Heart left ventricle (tissue), 16 donors: Measurements from ENCODE around the gene C2orf92. TPM values are rescaled to one million over a fixed set of nuclear protein-coding genes. Genes with fewer than 3 reads are reported as not detected.

Experiments used
- ATAC-seq, 4 donors: fragments of 200-7000 bp; cut with Tn5 transposase; one replicate each; pipeline ENCODE4 v1.9.1; 2020 to 2022; ENCODE audit warnings: moderate library complexity in 4 of 4, mild to moderate bottlenecking in 3 of 4, moderate number of reproducible peaks in 1 of 4
- DNase-seq, 5 donors: peaks; one replicate each; pipeline ENCODE4 v3.0.0-alpha.2; 2020
- H3K27ac ChIP-seq, 12 donors: fragments of 200-600 bp; sonication (generic) in 4 of 12; one replicate each; pipeline versions ENCODE4 v1.5.0 to v1.8.0; 2016 to 2022; ENCODE audit warnings: mild to moderate bottlenecking in 2 of 12
- H3K27me3 ChIP-seq, 9 donors: fragments of 200-600 bp; sonication (generic) in 2 of 9; one replicate each; pipeline versions ENCODE4 v1.5.1 to v1.8.0; 2016 to 2022; ENCODE audit warnings: mild to moderate bottlenecking in 3 of 9
- H3K36me3 ChIP-seq, 9 donors: fragments of 200-600 bp; sonication (generic) in 2 of 9; one replicate each; pipeline versions ENCODE4 v1.5.0 to v1.8.0; 2018 to 2022; ENCODE audit warnings: mild to moderate bottlenecking in 2 of 9
- H3K4me1 ChIP-seq, 12 donors: fragments of 200-600 bp; sonication (generic) in 4 of 12; one replicate each; pipeline versions ENCODE4 v1.5.0 to v1.8.0; 2016 to 2022; ENCODE audit warnings: mild to moderate bottlenecking in 3 of 12
- H3K4me3 ChIP-seq, 12 donors: fragments of 200-600 bp; sonication (generic) in 4 of 12; one replicate each; pipeline versions ENCODE4 v1.5.0 to v1.8.0; 2017 to 2022; ENCODE audit warnings: mild to moderate bottlenecking in 9 of 12, moderate library complexity in 4 of 12
- H3K9me3 ChIP-seq, 12 donors: fragments of 200-600 bp; sonication (generic) in 4 of 12; one replicate each; pipeline versions ENCODE4 v1.5.0 to v1.8.0; 2016 to 2022; ENCODE audit warnings: mild to moderate bottlenecking in 1 of 12
- CTCF ChIP-seq, 12 donors: fragments of 200-600 bp; sonication (generic) in 4 of 12; IDR thresholded peaks; one replicate each; pipeline versions ENCODE4 v1.5.0 to v1.8.0; 2018 to 2022; ENCODE audit warnings: antibody characterized with exemption in 12 of 12, mild to moderate bottlenecking in 5 of 12
- POLR2A ChIP-seq, 2 donors: fragments of 450-650 bp; IDR thresholded peaks; one replicate each; pipeline ENCODE4 v1.6.1; 2017; ENCODE audit warnings: antibody characterized with exemption in 2 of 2, mild to moderate bottlenecking in 2 of 2, moderate library complexity in 2 of 2
- WGBS, 4 donors: extraction: QIAGEN DNeasy Blood & Tissue Kit in 2 of 4; methylation state at CpG; one replicate each; pipeline versions ENCODE4 v1.1.5 to v1.1.7; 2013 to 2018; 5-methylcytosine and 5-hydroxymethylcytosine counted together
- intact Hi-C, 10 donors: fragments of 100-400 bp; cut with DNase I; formaldehyde crosslinking; loops; one replicate each; pipeline versions ENCODE4 v1.11.1 to v1.14.2; 2022
- polyA plus RNA-seq, 2 donors: library from polyadenylated mRNA; stranded (reverse); fragments of 200-250 nt; gene quantifications; one replicate each; pipeline ENCODE4 v1.2.3, GENCODE V29; 2013
- total RNA-seq, 9 donors: library from RNA; depleted of rRNA in 2 of 9; stranded (reverse); fragments of >200 nt in 2 of 9; fragmentation: NEBNext Ultra II Directional in 3 of 9; extraction: Animal tissue kit (Norgen Biotek cat#: 25700) in 3 of 9; gene quantifications; one replicate each; pipeline versions ENCODE4 v1.1.0 to v1.2.4, GENCODE V29; 2016 to 2023
- donor health status: ischemic (EF 13 %, LVEDD 7.1; RV severe dilation, severe dysfunction).
- donor health status: healthy with polysubstance abuse.
- donor health status: DM: no; HTN: yes; CAD: no.
- donor health status: DM: no; HTN: no; CAD: no.
- donor health status: ischemic (EF 25% LVEDD 6.9; RV normal size, moderate dysfunction).
- donor health status: ischemic (EF 25% LVEDD 5.7; RV mildly dilated, moderate dysfunction).
- donor health status: healthy.
- donor health status: DM: yes; HTN: yes; CAD: no.
- donor health status: ischemic (EF 35%, LVEDD 5.7; RV mildly dilated, moderate dysfunction).
- donor health status: nonischemic (EF 11% LVEDD 7.7; RV severe dilation, severe dysfunction).
- donor health status: DM: yes; HTN: yes; CAD: no.
- donor health status: PGD.
- donor health status: ischemic (EF 29% LVEDD 5.4; RV normal size, mild dysfunction).
- donor health status: nonischemic (EF 23%, LVEDD 6.1; RV moderate dilation, normal function).

Gene C2orf92
- total and polyA plus RNA-seq, 11 donors = 0.89 to 11.0 (median 2.4) TPM

- intact Hi-C loops = loop anchor here in 4 of 10 donors (5.0 to 10.0 kb wide), 2 partner anchors 40 to 678 kb away; no protein-coding TSS in a partner anchor
- TF ChIP-seq POLR2A (IDR thresholded peaks at IDR 0.05) (no peak), CTCF (IDR thresholded peaks at IDR 0.05) (no peak)
These were observed 37.3 kb downstream of the C2orf92 start for GRCh38 chr2:97706708-97707345.

GRCh38 chr2:97707362-97708047, 38.0 kb downstream of the C2orf92 start:
- 84 to 95% (median 91%) methylated on average over 4 to 11 of the region's 11 CpGs for whole genome bisulfite sequencing, 4 donors
- intact Hi-C loops = loop anchor here in 5 of 10 donors (2.0 to 10.0 kb wide), 3 partner anchors 40 to 677 kb away; no protein-coding TSS in a partner anchor
- Histone ChIP-seq H3K27me3 (no peaks in the 10 kb centered on the region), H3K4me3 (no peak overlapping the region), H3K4me1 (peaks cover 0 to 3% (median 0%) of the 10 kb centered on the region in 12 donors), H3K36me3 (no peaks in the 10 kb centered on the region), H3K27ac (no peak overlapping the region), H3K9me3 (no peaks in the 10 kb centered on the region)
- DNase-seq = no peak
- no peak for ATAC-seq
- no peak for TF ChIP-seq POLR2A (IDR thresholded peaks at IDR 0.05)
- no peak for TF ChIP-seq CTCF (IDR thresholded peaks at IDR 0.05)

More at GRCh38 chr2:97706708-97707345, 37.3 kb downstream of the C2orf92 start:
- whole genome bisulfite sequencing, 4 donors = 75 to 87% (median 78%) methylated on average over 9 to 11 of the region's 11 CpGs
- ATAC-seq (no peak), DNase-seq (no peak)
- H3K27ac ChIP-seq = no peak overlapping the region
- no peak overlapping the region for H3K4me3 ChIP-seq
- no peaks in the 10 kb centered on the region for H3K27me3 ChIP-seq
- peaks cover 0 to 3% (median 0%) of the 10 kb centered on the region in 12 donors for H3K4me1 ChIP-seq
- H3K36me3 ChIP-seq = no peaks in the 10 kb centered on the region
- no peaks in the 10 kb centered on the region for H3K9me3 ChIP-seq

- no peaks in the 10 kb centered on the region for H3K36me3 ChIP-seq
- no peak for DNase-seq
- no peak for TF ChIP-seq CTCF (IDR thresholded peaks at IDR 0.05)
- intact Hi-C loops = loop anchor here in 5 of 10 donors (2.0 to 10.0 kb wide), 3 partner anchors 39 to 677 kb away; no protein-coding TSS in a partner anchor
- H3K4me3 ChIP-seq = no peak overlapping the region
- no peaks in the 10 kb centered on the region for H3K27me3 ChIP-seq
- no peaks in the 10 kb centered on the region for H3K9me3 ChIP-seq
- peaks cover 0 to 6% (median 0%) of the 10 kb centered on the region in 12 donors for H3K4me1 ChIP-seq
- WGBS, 4 donors = 66 to 86% (median 81%) methylated on average over 4 of the region's 4 CpGs
- no peak for ATAC-seq
- no peak overlapping the region for H3K27ac ChIP-seq
These were observed 38.5 kb downstream of the C2orf92 start for GRCh38 chr2:97708048-97708380.

- no peak for DNase-seq
- Histone ChIP-seq H3K36me3 (no peaks in the 10 kb centered on the region), H3K27me3 (no peaks in the 10 kb centered on the region), H3K9me3 (no peaks in the 10 kb centered on the region), H3K4me3 (no peak overlapping the region), H3K27ac (no peak overlapping the region), H3K4me1 (peaks cover 0 to 9% (median 0%) of the 10 kb centered on the region in 12 donors)
- 91 to 94% (median 92%) methylated on average over 8 of the region's 8 CpGs for WGBS, 4 donors
- ATAC-seq = no peak
- no peak for TF ChIP-seq POLR2A (IDR thresholded peaks at IDR 0.05)
- TF ChIP-seq CTCF (IDR thresholded peaks at IDR 0.05) = no peak
- intact Hi-C loops = loop anchor here in 5 of 10 donors (2.0 to 10.0 kb wide), 3 partner anchors 39 to 676 kb away; no protein-coding TSS in a partner anchor
These were observed 39.1 kb downstream of the C2orf92 start for GRCh38 chr2:97708608-97709007.
